ENCODE data around the gene AHI1. TPM values are rescaled to one million over a fixed set of nuclear protein-coding genes. Genes with fewer than 3 reads are reported as not detected.

The AHI1 gene
- total and polyA plus RNA-seq, 2 donors (not counting 1 experiment from before 2014, with no cell fraction given): 8.3 to 61.7 TPM

DNA sequence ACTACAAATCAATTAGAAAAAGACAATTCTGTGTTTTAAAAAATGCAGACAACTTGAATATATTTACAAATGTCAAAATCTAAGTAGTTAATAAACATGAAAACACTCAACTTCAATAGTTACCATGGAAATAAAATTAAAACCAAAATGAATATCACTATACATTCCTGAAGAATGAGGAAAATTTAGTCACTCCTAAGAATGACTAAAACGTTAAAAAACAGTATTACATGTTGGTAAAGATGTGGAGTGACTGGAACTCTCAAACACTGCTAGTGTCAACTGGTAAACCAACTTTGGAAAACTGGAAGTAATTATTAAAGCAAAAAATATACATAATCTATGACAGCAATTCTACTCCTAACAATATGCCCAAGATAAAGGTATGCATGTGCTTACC lies 36.3 kb downstream of the AHI1 start:
- Histone ChIP-seq H3K36me3 (replicated peaks in 1 of 2; ENCODE audit: control extremely low read depth in 1 of 2, control insufficient read depth in 1 of 2, extremely low read depth in 1 of 2, insufficient read depth in 2 of 2, low read length in 1 of 2) (no peaks in the 10 kb centered on the region), H3K9ac (ENCODE audit: low read length) (no peak overlapping the region), H3K79me2 (ENCODE audit: control insufficient read depth, insufficient read depth, low read length) (no peaks in the 10 kb centered on the region), H2AFZ (ENCODE audit: insufficient read depth, low read depth, low read length, poor library complexity, severe bottlenecking) (no peak overlapping the region), H3K9me3 (ENCODE audit: control extremely low read depth in 1 of 3, control insufficient read depth in 2 of 3, insufficient read depth in 1 of 3, low read length in 2 of 3) (no peaks in the 10 kb centered on the region), H3K4me1 (ENCODE audit: control insufficient read depth in 2 of 2, insufficient read depth in 2 of 2, low read length in 2 of 2) (peaks cover 9 to 18% of the 10 kb centered on the region in 2 donors), H3K4me3 (ENCODE audit: control extremely low read depth in 1 of 5, extremely low read depth in 1 of 5, insufficient read depth in 1 of 5, low read depth in 2 of 5, low read length in 4 of 5) (no peak overlapping the region), H3K27me3 (replicated peaks in 1 of 4; ENCODE audit: control extremely low read depth in 1 of 4, control insufficient read depth in 3 of 4, insufficient read depth in 4 of 4, low read length in 3 of 4) (no peaks in the 10 kb centered on the region), H3K27ac (ENCODE audit: low read length in 2 of 2) (no peak overlapping the region), H4K20me1 (ENCODE audit: control insufficient read depth, insufficient read depth, low read length, poor library complexity, severe bottlenecking) (peaks cover 7% of the 10 kb centered on the region), H3K4me2 (replicated peaks; ENCODE audit: low read depth, low read length, poor library complexity, severe bottlenecking) (no peak overlapping the region)
- H3K27me3 Mint-ChIP-seq: no peaks in the 10 kb centered on the region
- no peak for ATAC-seq (ENCODE audit: low read depth)
- no CpG with 5 or more reads among the region's 1 CpG for WGBS (ENCODE audit: insufficient coverage)
- intact Hi-C loops (cut with micrococcal nuclease): no loop called here
- TF ChIP-seq EZH2 (IDR thresholded peaks at IDR 0.05; ENCODE audit: borderline replicate concordance, insufficient read depth, low read depth, low read length, poor library complexity, severe bottlenecking) (no peak), CTCF (IDR thresholded peaks at IDR 0.05) (no peak)
- peaks cover 11% of the 10 kb centered on the region for H3K4me1 Mint-ChIP-seq
- CTCF ChIA-PET: interaction anchor here (1.3 to 2.4 kb wide), 2 partner anchors 10 to 12 kb away, joined by 3 to 5 read pairs; no protein-coding TSS in a partner anchor
- POLR2A ChIA-PET: no interaction called here
- H3K4me3 Mint-ChIP-seq: no peak overlapping the region
- H3K27ac Mint-ChIP-seq: no peak overlapping the region
- no peaks in the 10 kb centered on the region for H3K9me3 Mint-ChIP-seq (ENCODE audit: insufficient read depth)
- no peak for DNase-seq

DNA sequence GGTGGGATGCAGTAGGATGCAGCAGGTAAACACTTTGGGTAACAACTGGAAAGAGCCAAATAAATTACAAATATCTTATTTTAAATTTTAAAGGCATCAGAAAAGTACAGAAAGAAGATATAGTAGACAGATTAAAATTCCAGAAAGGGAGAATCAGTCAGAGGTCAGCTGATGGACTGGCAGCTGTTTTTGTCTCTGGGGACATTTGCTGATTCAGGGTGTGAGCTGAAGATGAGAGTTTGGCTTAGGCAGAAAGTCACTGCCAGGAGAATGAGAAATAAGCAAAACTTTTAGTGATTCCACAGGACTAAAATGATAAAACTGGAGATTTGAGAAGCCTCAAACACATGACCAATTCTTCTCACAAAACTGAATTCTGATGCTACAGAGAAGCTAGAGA lies 39.5 kb downstream of the AHI1 start:
- Mint-ChIP-seq H3K9me3 (ENCODE audit: insufficient read depth) (no peaks in the 10 kb centered on the region), H3K4me3 (no peak overlapping the region), H3K4me1 (no peaks in the 10 kb centered on the region), H3K27me3 (no peaks in the 10 kb centered on the region), H3K27ac (no peak overlapping the region)
- no peaks in the 10 kb centered on the region for H3K27me3 ChIP-seq (replicated peaks in 1 of 4; ENCODE audit: control extremely low read depth in 1 of 4, control insufficient read depth in 3 of 4, insufficient read depth in 4 of 4, low read length in 3 of 4)
- no peaks in the 10 kb centered on the region for H3K4me1 ChIP-seq (ENCODE audit: control insufficient read depth in 2 of 2, insufficient read depth in 2 of 2, low read length in 2 of 2)
- H4K20me1 ChIP-seq (ENCODE audit: control insufficient read depth, insufficient read depth, low read length, poor library complexity, severe bottlenecking): no peaks in the 10 kb centered on the region
- H3K36me3 ChIP-seq (replicated peaks in 1 of 2; ENCODE audit: control extremely low read depth in 1 of 2, control insufficient read depth in 1 of 2, extremely low read depth in 1 of 2, insufficient read depth in 2 of 2, low read length in 1 of 2): no peaks in the 10 kb centered on the region
- H3K79me2 ChIP-seq (ENCODE audit: control insufficient read depth, insufficient read depth, low read length): no peaks in the 10 kb centered on the region
- ATAC-seq (ENCODE audit: low read depth): no peak
- H3K4me3 ChIP-seq (ENCODE audit: control extremely low read depth in 1 of 5, extremely low read depth in 1 of 5, insufficient read depth in 1 of 5, low read depth in 2 of 5, low read length in 4 of 5): no peak overlapping the region
- H2AFZ ChIP-seq (ENCODE audit: insufficient read depth, low read depth, low read length, poor library complexity, severe bottlenecking): no peak overlapping the region
- no peak for DNase-seq
- no peak overlapping the region for H3K9ac ChIP-seq (ENCODE audit: low read length)
- H3K27ac ChIP-seq (ENCODE audit: low read length in 2 of 2): no peak overlapping the region
- H3K4me2 ChIP-seq (replicated peaks; ENCODE audit: low read depth, low read length, poor library complexity, severe bottlenecking): no peak overlapping the region
- POLR2A ChIA-PET: no interaction called here
- H3K9me3 ChIP-seq (ENCODE audit: control extremely low read depth in 1 of 3, control insufficient read depth in 2 of 3, insufficient read depth in 1 of 3, low read length in 2 of 3): no peaks in the 10 kb centered on the region
- intact Hi-C loops (cut with micrococcal nuclease): no loop called here
- CTCF ChIA-PET: no interaction called here
- TF ChIP-seq EZH2 (IDR thresholded peaks at IDR 0.05; ENCODE audit: borderline replicate concordance, insufficient read depth, low read depth, low read length, poor library complexity, severe bottlenecking) (no peak), CTCF (IDR thresholded peaks at IDR 0.05) (no peak)

Data from B cell (primary cell).